Osteoblast (primary cell): ENCODE data around the gene TBC1D4. TPM values are rescaled to one million over a fixed set of nuclear protein-coding genes. Genes with fewer than 3 reads are reported as not detected.
"Not testable (repeated sequence)": the region's sequence is repeated elsewhere in the genome, so short reads cannot be mapped to it uniquely, and the experiment has no call there.

Experiments used
- DNase-seq: peaks from one replicate; pipeline ENCODE4 v3.0.0; 2011; ENCODE audit warnings: low spot score, mixed read lengths; ENCODE audit not compliant: insufficient read length; ENCODE audit errors: missing footprints
- H2AFZ ChIP-seq: 2 replicates; pipeline ENCODE4 v1.6.0; 2011; ENCODE audit warnings: mild to moderate bottlenecking, low read length
- H3K27ac ChIP-seq: 2 replicates; pipeline ENCODE4 v1.5.1; 2011; ENCODE audit warnings: mild to moderate bottlenecking, low read depth, low read length, moderate library complexity
- H3K27me3 ChIP-seq: 2 replicates; pipeline ENCODE4 v1.6.0; 2012; ENCODE audit warnings: mild to moderate bottlenecking, control low read depth, inconsistent platforms, low read length, moderate library complexity; ENCODE audit not compliant: insufficient read depth
- H3K36me3 ChIP-seq: 2 replicates; pipeline ENCODE4 v1.5.1; 2011; ENCODE audit warnings: mild to moderate bottlenecking, low read length, control low read depth, moderate library complexity; ENCODE audit not compliant: insufficient read depth
- H3K4me1 ChIP-seq: 2 replicates; pipeline ENCODE4 v1.5.1; 2011; ENCODE audit warnings: mild to moderate bottlenecking, low read length, control low read depth, moderate library complexity; ENCODE audit not compliant: insufficient read depth
- H3K4me2 ChIP-seq: 2 replicates; pipeline ENCODE4 v1.6.0; 2011; ENCODE audit warnings: mild to moderate bottlenecking, low read length; ENCODE audit not compliant: insufficient read depth
- H3K4me3 ChIP-seq: fragments of 200-600 bp; sonication (generic); 3 replicates; pipeline ENCODE4 v1.5.1; 2012; ENCODE audit warnings: mild to moderate bottlenecking, low read length, inconsistent platforms; ENCODE audit not compliant: insufficient read depth
- H3K79me2 ChIP-seq: 2 replicates; pipeline ENCODE4 v1.6.0; 2012; ENCODE audit warnings: mild to moderate bottlenecking, low read length, control low read depth, inconsistent platforms; ENCODE audit not compliant: insufficient read depth
- H3K9me3 ChIP-seq: 2 replicates; pipeline ENCODE4 v1.5.1; 2011; ENCODE audit warnings: low read depth, low read length, control low read depth
- H4K20me1 ChIP-seq: 2 replicates; pipeline ENCODE4 v1.6.0; 2012; ENCODE audit warnings: mild to moderate bottlenecking, low read length, control low read depth; ENCODE audit not compliant: insufficient read depth
- total RNA-seq: library from RNA; depleted of rRNA; stranded (reverse); fragments of >200 nt; gene quantifications from 2 replicates; pipeline ENCODE4 v1.2.3, GENCODE V29; 2012
- TF ChIP-seq, protein P1 (sequence below): IDR thresholded peaks from 2 replicates; pipeline ENCODE4 v1.5.1; 2011; ENCODE audit warnings: mild to moderate bottlenecking, low read depth, low read length, moderate library complexity; ENCODE audit errors: extremely low read depth

Gene TBC1D4
- total RNA-seq, 1 donor = 19.5 TPM

DNA sequence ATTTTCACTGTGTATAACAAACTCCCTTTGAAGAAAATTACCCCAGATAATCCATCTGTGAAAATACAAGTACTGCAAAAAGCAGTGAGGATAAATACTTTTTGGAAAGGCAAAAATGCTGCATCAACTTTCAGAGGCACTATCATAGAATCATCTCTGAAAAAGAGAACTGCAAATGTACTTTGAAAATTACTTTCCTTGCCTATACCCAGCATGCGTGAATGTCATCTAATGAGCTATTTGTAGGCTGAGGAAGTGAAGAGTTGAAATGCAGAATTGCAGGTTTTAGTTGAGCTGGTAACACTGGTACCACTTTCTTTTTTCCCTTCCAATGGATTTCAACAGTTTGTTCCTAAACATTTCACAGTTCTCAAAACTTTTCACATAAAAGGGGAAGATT lies 196.7 kb downstream of the TBC1D4 start:
- Histone ChIP-seq H4K20me1 (no peaks in the 10 kb centered on the region), H2AFZ (no peak overlapping the region), H3K9me3 (no peaks in the 10 kb centered on the region), H3K4me1 (no peaks in the 10 kb centered on the region), H3K27ac (no peak overlapping the region), H3K27me3 (no peaks in the 10 kb centered on the region), H3K79me2 (no peaks in the 10 kb centered on the region), H3K36me3 (peaks cover 16% of the 10 kb centered on the region), H3K4me2 (no peak overlapping the region), H3K4me3 (no peak overlapping the region)
- no peak for DNase-seq
- TF ChIP-seq, protein P1, sequence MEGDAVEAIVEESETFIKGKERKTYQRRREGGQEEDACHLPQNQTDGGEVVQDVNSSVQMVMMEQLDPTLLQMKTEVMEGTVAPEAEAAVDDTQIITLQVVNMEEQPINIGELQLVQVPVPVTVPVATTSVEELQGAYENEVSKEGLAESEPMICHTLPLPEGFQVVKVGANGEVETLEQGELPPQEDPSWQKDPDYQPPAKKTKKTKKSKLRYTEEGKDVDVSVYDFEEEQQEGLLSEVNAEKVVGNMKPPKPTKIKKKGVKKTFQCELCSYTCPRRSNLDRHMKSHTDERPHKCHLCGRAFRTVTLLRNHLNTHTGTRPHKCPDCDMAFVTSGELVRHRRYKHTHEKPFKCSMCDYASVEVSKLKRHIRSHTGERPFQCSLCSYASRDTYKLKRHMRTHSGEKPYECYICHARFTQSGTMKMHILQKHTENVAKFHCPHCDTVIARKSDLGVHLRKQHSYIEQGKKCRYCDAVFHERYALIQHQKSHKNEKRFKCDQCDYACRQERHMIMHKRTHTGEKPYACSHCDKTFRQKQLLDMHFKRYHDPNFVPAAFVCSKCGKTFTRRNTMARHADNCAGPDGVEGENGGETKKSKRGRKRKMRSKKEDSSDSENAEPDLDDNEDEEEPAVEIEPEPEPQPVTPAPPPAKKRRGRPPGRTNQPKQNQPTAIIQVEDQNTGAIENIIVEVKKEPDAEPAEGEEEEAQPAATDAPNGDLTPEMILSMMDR = no peak

DNA sequence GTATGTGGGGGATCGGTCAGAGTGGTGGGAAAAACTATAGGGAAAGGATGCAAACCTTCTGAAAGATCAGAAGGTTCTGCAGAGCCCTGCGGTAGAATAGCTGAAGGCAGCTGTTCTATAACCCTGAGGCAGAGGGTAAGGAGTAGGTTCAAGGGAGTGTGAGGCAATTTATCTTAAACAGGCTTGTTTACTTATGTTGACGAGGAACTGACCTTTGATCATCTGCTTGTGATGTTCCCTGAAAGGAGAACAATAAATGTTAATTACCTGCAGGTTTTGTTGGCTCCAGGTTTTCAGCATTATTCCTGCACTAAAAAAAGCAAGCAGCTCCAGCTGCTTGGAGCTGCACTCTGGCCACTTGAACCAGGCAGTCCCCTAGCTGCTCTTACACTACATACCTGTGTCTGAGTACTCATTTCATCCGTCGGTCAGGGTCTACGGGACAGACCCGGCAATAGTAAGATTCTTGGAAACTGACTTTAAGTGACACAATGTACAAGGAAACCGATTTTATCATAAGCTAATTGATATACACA lies 202.1 kb downstream of the TBC1D4 start:
- Histone ChIP-seq H3K27me3 (no peaks in the 10 kb centered on the region), H3K4me2 (no peak overlapping the region), H3K27ac (no peak overlapping the region), H3K36me3 (peaks cover 5% of the 10 kb centered on the region), H3K79me2 (no peaks in the 10 kb centered on the region), H2AFZ (no peak overlapping the region), H4K20me1 (no peaks in the 10 kb centered on the region), H3K9me3 (no peaks in the 10 kb centered on the region), H3K4me1 (no peaks in the 10 kb centered on the region), H3K4me3 (no peak overlapping the region)
- TF ChIP-seq, protein P1 = no peak
- no peak for DNase-seq

DNA sequence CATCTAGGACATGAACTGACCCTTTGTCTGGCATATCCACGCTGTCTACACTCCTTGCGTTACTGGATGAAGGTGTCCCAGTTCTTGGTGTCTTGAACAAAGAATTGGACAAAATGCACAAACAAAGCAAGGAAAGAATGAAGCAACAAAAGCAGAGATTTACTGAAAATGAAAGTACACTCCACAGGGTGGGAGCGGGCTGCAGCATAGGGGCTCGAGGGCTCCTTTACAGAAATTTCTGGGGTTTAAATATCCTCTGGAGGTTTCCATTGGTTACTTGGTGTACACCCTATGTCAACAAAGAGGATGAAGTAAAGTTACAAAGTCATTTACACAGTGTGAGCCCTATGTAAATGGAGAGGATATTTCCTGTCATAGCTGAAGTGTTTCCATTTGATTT lies 208.3 kb downstream of the TBC1D4 start:
- not testable (repeated sequence) for H3K4me2 ChIP-seq, H2AFZ ChIP-seq, H3K4me1 ChIP-seq, H3K36me3 ChIP-seq, H3K27me3 ChIP-seq, H3K79me2 ChIP-seq, H3K9me3 ChIP-seq, H3K4me3 ChIP-seq, DNase-seq, H4K20me1 ChIP-seq, H3K27ac ChIP-seq

DNA sequence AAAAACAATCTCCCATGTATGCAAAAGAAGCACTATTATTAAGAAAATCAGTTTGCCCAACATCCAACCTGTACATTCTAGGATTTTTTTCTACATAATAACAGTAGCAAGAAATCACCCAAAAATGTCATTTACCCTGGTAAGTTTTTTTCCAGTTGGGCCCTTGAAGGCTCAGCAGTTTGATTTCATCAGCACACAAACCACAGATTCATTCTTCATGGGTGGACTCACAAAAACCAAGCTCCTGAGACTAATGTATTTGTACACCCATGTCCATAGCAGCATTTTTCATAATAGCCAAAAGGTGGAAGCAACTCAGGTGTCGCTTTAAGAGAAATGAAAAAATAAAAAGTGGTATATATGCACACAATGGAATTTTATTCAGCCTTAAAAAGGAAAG lies 210.1 kb downstream of the TBC1D4 start:
- H3K9me3 ChIP-seq = peaks cover 2% of the 10 kb centered on the region
- H4K20me1 ChIP-seq = no peaks in the 10 kb centered on the region
- no peaks in the 10 kb centered on the region for H3K79me2 ChIP-seq
- no peaks in the 10 kb centered on the region for H3K27me3 ChIP-seq
- H3K4me1 ChIP-seq = no peaks in the 10 kb centered on the region
- no peaks in the 10 kb centered on the region for H3K36me3 ChIP-seq
- DNase-seq = no peak
- no peak overlapping the region for H3K4me3 ChIP-seq
- no peak overlapping the region for H2AFZ ChIP-seq
- no peak overlapping the region for H3K27ac ChIP-seq
- TF ChIP-seq, protein P1 = no peak
- H3K4me2 ChIP-seq = no peak overlapping the region

DNA sequence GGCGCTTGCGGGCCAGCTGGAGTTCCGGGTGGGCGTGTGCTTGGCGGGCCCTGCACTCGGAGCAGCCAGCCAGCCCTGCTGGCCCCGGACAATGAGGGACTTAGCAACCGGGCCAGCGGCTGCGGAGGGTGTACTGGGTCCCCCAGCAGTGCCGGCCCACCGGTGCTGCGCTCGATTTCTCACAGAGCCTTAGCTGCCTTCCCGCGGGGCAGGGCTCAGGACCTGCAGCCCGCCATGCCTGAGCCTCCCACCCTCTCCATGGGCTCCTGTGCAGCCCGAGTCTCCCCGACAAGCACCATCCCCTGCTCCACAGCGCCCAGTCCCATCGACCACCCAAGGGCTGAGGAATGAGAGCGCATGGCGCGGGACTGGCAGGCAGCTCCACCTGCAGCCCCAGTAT lies 213.5 kb downstream of the TBC1D4 start:
- not testable (repeated sequence) for H3K4me1 ChIP-seq, H3K36me3 ChIP-seq, H4K20me1 ChIP-seq, H3K27me3 ChIP-seq, H2AFZ ChIP-seq, H3K4me2 ChIP-seq, H3K79me2 ChIP-seq, H3K4me3 ChIP-seq, DNase-seq, H3K27ac ChIP-seq, H3K9me3 ChIP-seq
